Left renal pelvis (tissue), 4 donors: Measurements from ENCODE around the gene NFATC2. TPM values are rescaled to one million over a fixed set of nuclear protein-coding genes. Genes with fewer than 3 reads are reported as not detected.
"Not testable (repeated sequence)": the region's sequence is repeated elsewhere in the genome, so short reads cannot be mapped to it uniquely, and the experiment has no call there.

Experiments used
- DNase-seq, 4 donors: peaks; one replicate each; pipeline ENCODE4 v3.0.0-alpha.2; 2013; ENCODE audit warnings: low read depth in 4 of 4, low spot score in 3 of 4
- polyA plus RNA-seq, 4 donors: library from polyadenylated mRNA; unstranded; fragments of 120-200 nt; gene quantifications; one replicate each; pipeline ENCODE4 v1.2.1, GENCODE V29; 2013; ENCODE audit not compliant: insufficient read length in 4 of 4

Gene NFATC2
- polyA plus RNA-seq, 4 donors: 2.0 to 3.4 (median 2.3) TPM

GRCh38 chr20:51541189-51542032 lies 1.1 kb downstream of the NFATC2 start:
- DNase-seq: peak in 2 of 4 donors; percentile 53 to 58

GRCh38 chr20:51540580-51540979 lies 1.9 kb downstream of the NFATC2 start:
- no peak for DNase-seq

GRCh38 chr20:51540074-51540473 lies 2.4 kb downstream of the NFATC2 start:
- DNase-seq: not testable (repeated sequence)

GRCh38 chr20:51536116-51537069 lies 6.1 kb downstream of the NFATC2 start:
- no peak for DNase-seq

- no peak for DNase-seq
Observed at GRCh38 chr20:51535674-51536073, 6.8 kb downstream of the NFATC2 start.

GRCh38 chr20:51535075-51535386 lies 7.5 kb downstream of the NFATC2 start:
- DNase-seq: no peak

- DNase-seq: no peak
Observed at GRCh38 chr20:51533291-51534172, 9.0 kb downstream of the NFATC2 start.

- no peak for DNase-seq
Observed at GRCh38 chr20:51532577-51533191, 9.8 kb downstream of the NFATC2 start.

GRCh38 chr20:51531712-51532456 lies 10.6 kb downstream of the NFATC2 start:
- DNase-seq: no peak

GRCh38 chr20:51531141-51531710 lies 11.3 kb downstream of the NFATC2 start:
- DNase-seq: no peak

- no peak for DNase-seq
Observed at GRCh38 chr20:51529758-51530157, 12.8 kb downstream of the NFATC2 start.

- no peak for DNase-seq
Observed at GRCh38 chr20:51529081-51529681, 13.3 kb downstream of the NFATC2 start.

GRCh38 chr20:51528263-51529027 lies 14.1 kb downstream of the NFATC2 start:
- no peak for DNase-seq

- no peak for DNase-seq
Observed at GRCh38 chr20:51526754-51527153, 15.8 kb downstream of the NFATC2 start.

- no peak for DNase-seq
Observed at GRCh38 chr20:51526106-51526470, 16.4 kb downstream of the NFATC2 start.

GRCh38 chr20:51525241-51526105 lies 17.0 kb downstream of the NFATC2 start:
- no peak for DNase-seq
